K562 (cell line): Measurements from ENCODE around the gene GCDH. TPM values are rescaled to one million over a fixed set of nuclear protein-coding genes. Genes with fewer than 3 reads are reported as not detected.

Experiments used
- CBFA2T2 ChIP-seq: fragments of 450-650 bp; conservative IDR thresholded peaks from 2 replicates; pipeline ENCODE4 v1.6.1; 2017; ENCODE audit warnings: mild to moderate bottlenecking
- DNMT1 ChIP-seq: fragments of 450-650 bp; IDR thresholded peaks from 2 replicates; pipeline ENCODE4 v1.6.1; 2016; ENCODE audit warnings: antibody characterized with exemption, mild to moderate bottlenecking
- DPF2 ChIP-seq: fragments of 450-650 bp; IDR thresholded peaks from 2 replicates; pipeline ENCODE4 v1.6.1; 2016
- ESRRA ChIP-seq: fragments of 450-650 bp; IDR thresholded peaks from 2 replicates; pipeline ENCODE4 v1.6.1; 2014; ENCODE audit warnings: low read depth, mild to moderate bottlenecking, moderate library complexity, borderline replicate concordance
- ETV6 ChIP-seq, 3 experiments: fragments of 150-350 bp in 1 of 3; sonication (generic) in 1 of 3; formaldehyde crosslinking in 1 of 3; IDR thresholded peaks; 2 replicates each; pipeline versions ENCODE4 v1.6.1 to v1.8.0; 2014 to 2022; ENCODE audit warnings: borderline replicate concordance in 2 of 3, low read depth in 2 of 3, antibody characterized with exemption in 1 of 3, low read length in 1 of 3, mild to moderate bottlenecking in 1 of 3, missing genetic modification reagents in 1 of 3
- NFE2L1 ChIP-seq: fragments of 450-650 bp; IDR thresholded peaks from 2 replicates; pipeline ENCODE4 v1.6.1; 2016; ENCODE audit warnings: missing genetic modification characterization, low read depth, mild to moderate bottlenecking, missing compliant biosample characterization, moderate library complexity, borderline replicate concordance
- NFIX ChIP-seq: fragments of 250-450 bp; sonication (Bioruptor Pico); IDR thresholded peaks from 2 replicates; pipeline ENCODE4 v1.4.0; 2020; ENCODE audit warnings: low read depth, mild to moderate bottlenecking, moderate library complexity
- NR3C1 ChIP-seq: sonication (generic); formaldehyde crosslinking; IDR thresholded peaks from 2 replicates; pipeline ENCODE4 v1.8.1; 2022; ENCODE audit warnings: missing genetic modification reagents
- POLR2AphosphoS2 ChIP-seq: IDR thresholded peaks from 2 replicates; pipeline ENCODE4 v1.6.1; 2012; ENCODE audit warnings: low read length, improper control_type of control experiment
- SMAD1 ChIP-seq: fragments of 150-350 bp; IDR thresholded peaks from 2 replicates; pipeline ENCODE4 v1.6.1; 2014; ENCODE audit warnings: low read length, low read depth; ENCODE audit not compliant: partially characterized antibody
- SMARCC2 ChIP-seq: fragments of 450-650 bp; IDR thresholded peaks from 2 replicates; pipeline ENCODE4 v1.6.1; 2017; ENCODE audit warnings: antibody characterized with exemption, moderate library complexity, mild to moderate bottlenecking, low read depth
- SNRNP70 ChIP-seq: fragments of 200-400 bp; formaldehyde crosslinking; optimal IDR thresholded peaks from 2 replicates; pipeline ENCODE3; 2017; ENCODE audit warnings: low read depth, low read length
- SREBF1 ChIP-seq: fragments of 150-350 bp; IDR thresholded peaks from 2 replicates; pipeline ENCODE4 v1.6.1; 2014; ENCODE audit warnings: antibody characterized with exemption, low read depth, low read length, borderline replicate concordance
- TAF1 ChIP-seq: IDR thresholded peaks from 2 replicates; pipeline ENCODE4 v1.6.1; 2011; ENCODE audit warnings: mild to moderate bottlenecking, low read length, moderate library complexity; ENCODE audit not compliant: insufficient read depth, control insufficient read depth, severe bottlenecking; ENCODE audit errors: extremely low read depth
- TAF7 ChIP-seq: fragments of 450-650 bp; IDR thresholded peaks from 2 replicates; pipeline ENCODE4 v1.6.1; 2016; ENCODE audit warnings: missing genetic modification characterization, missing compliant biosample characterization
- TAF9B ChIP-seq: fragments of 450-650 bp; IDR thresholded peaks from 2 replicates; pipeline ENCODE4 v1.6.1; 2018; ENCODE audit warnings: mild to moderate bottlenecking; ENCODE audit not compliant: partially characterized antibody
- TEAD1 ChIP-seq, 2 experiments: fragments of 450-650 bp in 1 of 2; sonication (generic) in 1 of 2; formaldehyde crosslinking; IDR thresholded peaks; 2 replicates each; pipeline versions ENCODE4 v1.4.0 to v1.8.0; 2020 to 2022; ENCODE audit warnings: mild to moderate bottlenecking in 2 of 2, missing genetic modification reagents in 1 of 2
- ZBTB17 ChIP-seq: fragments of 450-650 bp; formaldehyde crosslinking; IDR thresholded peaks from 2 replicates; pipeline ENCODE4 v1.4.0; 2020; ENCODE audit warnings: mild to moderate bottlenecking
- ZNF165 ChIP-seq: fragments of 250-450 bp; sonication (Bioruptor Pico); IDR thresholded peaks from 2 replicates; pipeline ENCODE4 v1.4.0; 2020; ENCODE audit warnings: borderline replicate concordance
- ZNF354B ChIP-seq: fragments of 250-450 bp; sonication (Bioruptor Pico); IDR thresholded peaks from 2 replicates; pipeline ENCODE4 v1.4.0; 2020
- ZNF444 ChIP-seq: fragments of 250-450 bp; sonication (Bioruptor Pico); IDR thresholded peaks from 2 replicates; pipeline ENCODE4 v1.4.0; 2020; ENCODE audit warnings: mild to moderate bottlenecking, moderate library complexity
- ZNF583 ChIP-seq: fragments of 250-450 bp; sonication (Bioruptor Pico); IDR thresholded peaks from 2 replicates; pipeline ENCODE4 v1.4.0; 2020
- ZNF589 ChIP-seq: fragments of 200-800 bp; sonication (Bioruptor generic); IDR thresholded peaks from 2 replicates; pipeline ENCODE4 v1.6.1; 2016; ENCODE audit warnings: low read depth, missing genetic modification characterization, missing compliant biosample characterization
- polyA plus RNA-seq, 8 experiments: library from polyadenylated mRNA; depleted of rRNA in 4 of 8; stranded (reverse) in 5 of 8; unstranded in 3 of 8; fragments of >200 nt; fragmentation: Nextera tagmentation in 2 of 8; fragmentation: Illumina TruSeq in 1 of 8; extraction: Ambion mirVana in 2 of 8; extraction: Trizol in 1 of 8; gene quantifications; 2 replicates each; pipeline versions ENCODE4 v1.2.1 to v1.2.3, GENCODE V29; 2011 to 2014; ENCODE audit warnings: inconsistent platforms in 1 of 8, missing spikeins in 1 of 8
- total RNA-seq, 7 experiments: library from RNA; depleted of rRNA in 6 of 7; stranded (reverse); fragments of >200 nt in 6 of 7; fragmentation: Illumina TruSeq in 2 of 7; extraction: Trizol in 2 of 7; gene quantifications; 2 replicates each; pipeline versions ENCODE4 v1.2.1 to v1.2.3, GENCODE V29; 2011 to 2021; ENCODE audit warnings: low replicate concordance in 1 of 7
- TF ChIP-seq, protein P1 (sequence below): fragments of 250-450 bp; sonication (Bioruptor Pico); IDR thresholded peaks from 2 replicates; pipeline ENCODE4 v1.5.0; 2020; ENCODE audit warnings: mild to moderate bottlenecking
- TF ChIP-seq, protein P2 (sequence below): fragments of 450-650 bp; formaldehyde crosslinking; IDR thresholded peaks from 2 replicates; pipeline ENCODE4 v1.4.0; 2022; ENCODE audit warnings: mild to moderate bottlenecking, moderate library complexity
- TF ChIP-seq, protein P3 (sequence below): fragments of 450-650 bp; IDR thresholded peaks from 2 replicates; pipeline ENCODE4 v1.6.1; 2016

The GCDH gene
- total and polyA plus RNA-seq, 9 of the 15 experiments (the other 6 are each of a cell fraction or from before 2014, with no cell fraction given): 2.9 to 50.8 (median 19.1) TPM

DNA sequence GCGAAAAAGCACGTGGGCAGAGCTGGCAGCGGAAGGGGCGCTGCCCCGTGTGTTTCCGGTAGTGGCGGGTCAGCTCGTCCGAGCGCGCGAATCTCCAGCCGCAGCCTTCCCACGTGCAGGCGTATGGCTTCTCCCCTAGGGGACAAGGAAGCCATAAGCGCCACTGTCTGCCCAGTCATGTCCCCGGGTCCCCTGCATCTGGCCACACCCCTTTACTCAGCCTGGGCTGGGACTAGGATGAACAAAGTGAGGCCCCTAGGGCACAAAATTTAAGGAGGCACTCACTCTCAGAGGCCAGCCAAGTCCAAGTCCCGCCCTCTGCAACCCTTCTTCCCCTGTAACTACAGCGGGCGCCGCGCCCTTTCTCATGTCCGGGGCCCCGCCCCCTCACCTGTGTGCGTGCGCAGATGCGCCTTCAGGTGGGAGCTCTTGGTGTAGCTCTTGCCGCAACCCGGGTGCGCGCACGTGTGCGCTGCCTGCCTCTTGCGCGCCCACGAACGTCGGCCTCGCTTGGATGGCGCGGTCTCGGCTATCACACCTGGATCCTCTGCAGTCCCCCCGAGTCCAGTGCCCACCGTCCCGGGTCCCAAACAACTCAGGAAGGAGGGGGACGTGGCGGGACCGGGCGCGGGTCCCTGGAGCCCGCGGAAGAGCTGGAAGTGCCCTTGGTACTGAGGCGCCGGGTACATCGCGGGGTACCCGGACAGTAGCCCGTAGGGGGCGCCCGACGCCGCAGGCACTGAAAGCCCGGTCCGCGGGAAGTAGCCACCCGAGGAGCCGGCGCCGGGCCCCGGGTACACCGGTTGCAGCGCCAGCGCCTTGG, 5.8 kb upstream of the GCDH start (continued):
- TF ChIP-seq ETV6 (IDR thresholded peaks at IDR 0.05; ENCODE audit: borderline replicate concordance in 1 of 2, low read depth in 2 of 2, low read length in 1 of 2) (no peak), ETV6 (CRISPR knock-in tag; IDR thresholded peaks at IDR 0.05; ENCODE audit: borderline replicate concordance) (no peak; the same call in 1 of the 2 replicates), NFIX (no peak), TAF9B (no peak), ZNF165 (CRISPR knock-in tag) (no peak), TAF1 (peak; percentile 53), ZNF444 (no peak), DPF2 (0 out of 2 replicates have a peak, but pooled peaks have one; percentile 41), SREBF1 (no peak), TEAD1 (CRISPR knock-in tag; IDR thresholded peaks at IDR 0.05) (peak in 1 of 2 experiments; percentile 19; a peak in 1 of 4 replicates), DNMT1 (no peak), NR3C1 (CRISPR knock-in tag) (peak; percentile 58; the same call in 1 of the 2 replicates), CBFA2T2 (no peak), ZNF354B (CRISPR knock-in tag) (no peak), ZNF589 (CRISPR knock-in tag) (no peak), ZBTB17 (CRISPR knock-in tag) (peak; percentile 53; the same call in 1 of the 2 replicates), SMAD1 (no peak), SMARCC2 (no peak), ZNF583 (CRISPR knock-in tag) (no peak), SNRNP70 (no peak), NFE2L1 (tag) (no peak), ESRRA (peak; percentile 10; the same call in 1 of the 2 replicates), TAF7 (tag) (no peak), POLR2AphosphoS2 (peak; percentile 79; the same call in 1 of the 2 replicates)
- TF ChIP-seq, protein P1, sequence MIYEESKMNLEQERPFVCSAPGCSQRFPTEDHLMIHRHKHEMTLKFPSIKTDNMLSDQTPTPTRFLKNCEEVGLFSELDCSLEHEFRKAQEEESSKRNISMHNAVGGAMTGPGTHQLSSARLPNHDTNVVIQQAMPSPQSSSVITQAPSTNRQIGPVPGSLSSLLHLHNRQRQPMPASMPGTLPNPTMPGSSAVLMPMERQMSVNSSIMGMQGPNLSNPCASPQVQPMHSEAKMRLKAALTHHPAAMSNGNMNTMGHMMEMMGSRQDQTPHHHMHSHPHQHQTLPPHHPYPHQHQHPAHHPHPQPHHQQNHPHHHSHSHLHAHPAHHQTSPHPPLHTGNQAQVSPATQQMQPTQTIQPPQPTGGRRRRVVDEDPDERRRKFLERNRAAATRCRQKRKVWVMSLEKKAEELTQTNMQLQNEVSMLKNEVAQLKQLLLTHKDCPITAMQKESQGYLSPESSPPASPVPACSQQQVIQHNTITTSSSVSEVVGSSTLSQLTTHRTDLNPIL: no peak
- TF ChIP-seq, protein P2, sequence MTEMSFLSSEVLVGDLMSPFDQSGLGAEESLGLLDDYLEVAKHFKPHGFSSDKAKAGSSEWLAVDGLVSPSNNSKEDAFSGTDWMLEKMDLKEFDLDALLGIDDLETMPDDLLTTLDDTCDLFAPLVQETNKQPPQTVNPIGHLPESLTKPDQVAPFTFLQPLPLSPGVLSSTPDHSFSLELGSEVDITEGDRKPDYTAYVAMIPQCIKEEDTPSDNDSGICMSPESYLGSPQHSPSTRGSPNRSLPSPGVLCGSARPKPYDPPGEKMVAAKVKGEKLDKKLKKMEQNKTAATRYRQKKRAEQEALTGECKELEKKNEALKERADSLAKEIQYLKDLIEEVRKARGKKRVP (CRISPR knock-in tag): peak; percentile 58; the same call in 1 of the 2 replicates
- TF ChIP-seq, protein P3, sequence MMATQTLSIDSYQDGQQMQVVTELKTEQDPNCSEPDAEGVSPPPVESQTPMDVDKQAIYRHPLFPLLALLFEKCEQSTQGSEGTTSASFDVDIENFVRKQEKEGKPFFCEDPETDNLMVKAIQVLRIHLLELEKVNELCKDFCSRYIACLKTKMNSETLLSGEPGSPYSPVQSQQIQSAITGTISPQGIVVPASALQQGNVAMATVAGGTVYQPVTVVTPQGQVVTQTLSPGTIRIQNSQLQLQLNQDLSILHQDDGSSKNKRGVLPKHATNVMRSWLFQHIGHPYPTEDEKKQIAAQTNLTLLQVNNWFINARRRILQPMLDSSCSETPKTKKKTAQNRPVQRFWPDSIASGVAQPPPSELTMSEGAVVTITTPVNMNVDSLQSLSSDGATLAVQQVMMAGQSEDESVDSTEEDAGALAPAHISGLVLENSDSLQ: no peak
